HG02588 (cell line): ENCODE data around the gene HIP1R.
"Not testable (repeated sequence)": the region's sequence is repeated elsewhere in the genome, so short reads cannot be mapped to it uniquely, and the experiment has no call there.

Experiments used
- ATAC-seq: cut with Tn5 transposase; IDR thresholded peaks from one replicate; pipeline ENCODE4 v1.9.1; 2021; ENCODE audit warnings: mild to moderate bottlenecking, moderate library complexity; ENCODE audit not compliant: unreplicated experiment

The HIP1R gene

DNA sequence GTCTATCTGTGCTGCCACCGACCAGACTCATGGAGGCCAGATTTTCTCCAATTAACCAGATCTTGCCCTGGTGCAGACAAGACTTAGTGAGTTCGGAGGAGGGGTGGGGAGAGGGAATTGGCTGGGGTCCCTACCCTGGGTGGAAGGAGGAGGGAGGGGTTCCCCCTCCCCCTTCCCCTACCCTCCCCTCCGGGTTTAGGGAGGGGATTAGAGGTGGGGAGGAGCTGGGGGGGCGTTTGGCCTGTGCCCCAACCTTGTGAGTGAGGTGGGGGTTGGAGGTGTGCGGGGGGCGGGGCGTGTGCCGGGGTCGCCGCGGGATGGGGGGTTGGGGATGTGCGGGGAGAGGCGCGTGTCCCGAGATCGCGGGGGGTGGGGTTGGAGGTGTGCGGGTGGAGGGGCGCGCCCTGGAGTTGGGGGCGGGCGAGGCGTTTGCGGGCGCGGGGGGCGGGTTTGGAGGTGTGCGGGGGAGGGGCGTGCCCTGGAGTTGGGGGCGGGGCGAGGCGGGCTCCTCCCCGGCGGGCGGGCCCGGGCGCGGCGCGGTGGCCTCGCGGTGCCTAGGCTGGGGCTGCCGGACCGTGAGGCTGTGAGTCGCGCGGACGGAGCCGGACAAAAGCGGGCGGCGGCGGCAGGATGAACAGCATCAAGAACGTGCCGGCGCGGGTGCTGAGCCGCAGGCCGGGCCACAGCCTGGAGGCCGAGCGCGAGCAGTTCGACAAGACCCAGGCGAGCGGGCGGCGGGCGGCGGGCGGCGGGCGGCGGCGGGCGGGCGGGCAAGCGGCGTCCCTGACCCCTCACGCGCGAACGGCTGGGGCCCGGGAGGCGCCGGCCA, at the start of gene HIP1R:
HIP1R (plus strand) TSS at position 537 of the 829 bp plus-strand sequence; CDS start at position 631, 94 bp downstream.
- peak; percentile 27 for ATAC-seq

DNA sequence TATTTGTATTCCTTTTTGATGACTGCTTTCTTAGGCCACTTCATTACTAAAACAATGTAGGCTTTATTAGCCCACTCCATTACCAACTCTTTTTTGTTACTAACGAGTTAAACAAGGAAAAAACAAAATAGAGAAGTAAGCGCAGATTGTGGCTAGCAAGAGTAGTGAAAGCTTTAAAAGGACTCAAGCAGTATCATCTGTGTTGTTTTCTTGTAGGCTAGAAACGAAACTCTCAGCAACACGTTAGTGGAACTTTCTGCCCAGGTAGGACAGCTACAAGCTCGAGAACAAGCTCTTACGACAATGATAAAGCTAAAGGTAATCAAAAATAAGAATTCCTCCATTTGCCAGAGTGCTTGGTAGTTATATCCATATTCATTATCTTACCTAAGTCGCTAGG, 49.8 kb upstream of the HIP1R start:
- no peak for ATAC-seq

- no peak for ATAC-seq
Observed at GRCh38 chr12:122788387-122788786, 46.9 kb upstream of the HIP1R start.

DNA sequence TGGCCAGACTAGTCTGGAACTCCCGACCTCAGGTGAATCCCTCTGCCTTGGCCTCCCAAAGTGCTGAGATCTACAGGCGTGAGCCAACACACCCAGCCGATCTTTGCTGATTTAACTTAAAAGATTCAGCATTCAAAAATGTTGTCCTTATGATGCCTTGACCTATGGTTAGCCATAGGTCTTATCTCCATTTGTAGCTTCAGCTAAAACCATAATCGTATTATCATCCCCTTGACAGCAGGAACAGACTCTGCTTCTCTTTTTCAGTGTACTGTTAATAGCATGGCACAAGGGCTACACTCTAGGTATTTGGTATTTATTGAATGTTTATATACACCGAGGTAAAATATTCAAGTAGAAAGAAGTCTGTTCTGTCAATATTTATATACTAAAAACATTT, 45.6 kb upstream of the HIP1R start:
- no peak for ATAC-seq

GRCh38 chr12:122790393-122791075, 44.7 kb upstream of the HIP1R start:
- no peak for ATAC-seq

DNA sequence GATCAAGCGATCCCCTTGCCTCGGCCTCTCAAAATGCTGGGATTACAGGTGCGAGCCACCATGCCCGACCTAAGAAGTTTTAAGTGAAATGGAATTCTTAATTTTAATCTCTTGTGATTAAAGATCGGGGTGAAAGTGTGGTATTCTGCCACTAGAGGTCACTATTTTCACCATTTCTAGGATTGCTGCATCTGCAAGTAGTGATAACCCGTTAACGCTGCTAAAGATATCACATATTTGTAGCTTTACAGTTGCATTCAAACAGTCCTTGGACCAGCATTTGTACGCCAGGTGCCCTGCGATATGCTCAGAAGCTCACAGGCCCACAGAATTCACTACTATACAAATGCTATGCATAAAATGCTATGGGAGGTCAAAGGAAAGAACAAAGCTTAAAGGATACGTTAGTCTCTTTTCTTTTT, 41.6 kb upstream of the HIP1R start:
- no peak for ATAC-seq

GRCh38 chr12:122795807-122796206, 39.5 kb upstream of the HIP1R start:
- no peak for ATAC-seq

- no peak for ATAC-seq
Observed at GRCh38 chr12:122799641-122800243, 35.5 kb upstream of the HIP1R start.

GRCh38 chr12:122803937-122804336, 31.3 kb upstream of the HIP1R start:
- ATAC-seq = no peak

DNA sequence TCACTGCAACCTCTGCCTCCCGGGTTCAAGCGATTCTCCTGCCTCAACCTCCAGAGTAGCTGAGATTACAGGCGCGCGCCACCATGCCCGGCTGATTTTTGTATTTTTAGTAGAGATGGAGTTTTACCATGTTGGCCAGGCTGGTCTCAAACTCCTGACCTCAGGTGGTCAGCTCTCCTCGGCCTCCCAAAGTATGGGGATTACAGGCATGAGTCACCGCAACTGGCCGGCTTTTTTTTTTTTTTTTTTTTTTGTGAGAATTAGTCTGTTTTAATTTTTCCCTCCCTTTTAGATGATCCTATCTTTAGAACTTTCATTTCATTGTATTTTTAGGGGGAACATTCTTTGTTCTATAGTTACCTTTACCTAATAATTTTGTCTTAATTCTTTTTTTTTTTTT, 30.3 kb upstream of the HIP1R start:
- ATAC-seq = not testable (repeated sequence)

GRCh38 chr12:122807651-122808050, 27.6 kb upstream of the HIP1R start:
- ATAC-seq = no peak

GRCh38 chr12:122811777-122812176, 23.5 kb upstream of the HIP1R start:
- ATAC-seq = no peak

- ATAC-seq = no peak
Observed at GRCh38 chr12:122813310-122813713, 21.9 kb upstream of the HIP1R start.

DNA sequence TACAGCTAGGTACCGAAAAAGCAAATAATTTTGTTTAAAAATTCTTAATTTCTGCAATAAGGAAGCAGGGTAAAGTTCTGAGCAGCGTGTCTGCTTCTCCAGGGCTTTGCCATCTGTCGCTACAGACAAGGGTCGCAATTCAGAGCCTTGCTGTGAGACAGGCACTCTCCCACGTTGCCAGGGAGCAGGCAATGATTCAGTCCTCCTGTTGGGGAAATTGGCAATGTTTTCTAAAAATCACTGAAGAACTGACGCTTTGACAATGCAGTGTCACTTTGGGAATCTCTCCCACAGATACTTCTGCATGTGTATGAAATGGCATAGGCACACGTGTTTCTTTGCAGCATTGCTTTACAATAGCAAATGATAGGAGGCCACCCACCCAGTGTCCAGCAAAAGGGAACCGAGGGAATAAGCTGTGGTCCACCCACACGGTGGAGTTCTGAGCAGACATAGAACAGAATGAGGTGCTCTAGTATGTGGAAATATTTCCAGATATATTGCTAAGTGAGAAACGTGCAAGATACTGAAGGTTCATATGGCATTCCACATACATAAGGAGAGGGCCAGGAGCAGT, 16.0 kb upstream of the HIP1R start:
- no peak for ATAC-seq

DNA sequence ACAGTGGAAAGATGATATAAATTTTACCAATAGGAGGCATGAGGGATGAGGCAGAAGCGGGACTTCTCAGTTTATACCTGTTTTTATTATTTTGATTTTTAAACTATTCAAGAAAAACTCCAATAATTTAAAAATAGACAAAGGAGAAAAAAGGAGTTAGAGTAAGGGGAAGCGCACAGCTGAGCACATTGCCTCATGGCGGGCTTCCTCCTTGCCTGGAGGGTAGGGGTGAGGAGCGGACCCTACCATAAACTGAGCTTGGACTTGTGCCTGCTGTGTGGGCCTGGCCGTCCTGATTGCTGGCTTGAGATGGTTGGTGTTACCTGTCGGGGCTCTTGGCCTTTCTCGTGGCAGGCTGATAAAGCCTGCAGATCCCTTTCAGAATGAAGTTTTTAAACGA, 15.1 kb upstream of the HIP1R start:
- no peak for ATAC-seq

DNA sequence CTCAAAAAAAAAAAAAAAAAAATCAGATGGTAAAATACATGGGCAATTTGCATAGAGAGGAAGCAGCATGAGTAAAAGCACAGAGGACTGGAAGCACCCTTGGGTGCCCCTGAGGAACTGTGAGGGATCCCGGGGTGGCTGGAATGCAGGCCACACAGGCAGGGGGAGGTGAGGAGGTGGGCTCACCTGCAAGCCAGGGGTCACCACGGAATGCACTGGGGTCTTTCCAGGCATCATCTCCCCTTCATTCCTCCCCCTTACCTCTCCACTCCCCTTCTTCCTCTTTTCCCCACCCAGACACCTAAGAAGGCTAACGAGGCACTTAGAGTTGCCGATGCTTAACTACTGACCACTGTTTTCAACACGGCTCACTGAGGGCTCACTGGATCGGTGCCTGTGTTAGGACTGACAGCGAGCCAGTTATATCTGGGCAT, 14.4 kb upstream of the HIP1R start:
- no peak for ATAC-seq

- ATAC-seq = no peak
Observed at GRCh38 chr12:122823429-122823828, 11.8 kb upstream of the HIP1R start.

DNA sequence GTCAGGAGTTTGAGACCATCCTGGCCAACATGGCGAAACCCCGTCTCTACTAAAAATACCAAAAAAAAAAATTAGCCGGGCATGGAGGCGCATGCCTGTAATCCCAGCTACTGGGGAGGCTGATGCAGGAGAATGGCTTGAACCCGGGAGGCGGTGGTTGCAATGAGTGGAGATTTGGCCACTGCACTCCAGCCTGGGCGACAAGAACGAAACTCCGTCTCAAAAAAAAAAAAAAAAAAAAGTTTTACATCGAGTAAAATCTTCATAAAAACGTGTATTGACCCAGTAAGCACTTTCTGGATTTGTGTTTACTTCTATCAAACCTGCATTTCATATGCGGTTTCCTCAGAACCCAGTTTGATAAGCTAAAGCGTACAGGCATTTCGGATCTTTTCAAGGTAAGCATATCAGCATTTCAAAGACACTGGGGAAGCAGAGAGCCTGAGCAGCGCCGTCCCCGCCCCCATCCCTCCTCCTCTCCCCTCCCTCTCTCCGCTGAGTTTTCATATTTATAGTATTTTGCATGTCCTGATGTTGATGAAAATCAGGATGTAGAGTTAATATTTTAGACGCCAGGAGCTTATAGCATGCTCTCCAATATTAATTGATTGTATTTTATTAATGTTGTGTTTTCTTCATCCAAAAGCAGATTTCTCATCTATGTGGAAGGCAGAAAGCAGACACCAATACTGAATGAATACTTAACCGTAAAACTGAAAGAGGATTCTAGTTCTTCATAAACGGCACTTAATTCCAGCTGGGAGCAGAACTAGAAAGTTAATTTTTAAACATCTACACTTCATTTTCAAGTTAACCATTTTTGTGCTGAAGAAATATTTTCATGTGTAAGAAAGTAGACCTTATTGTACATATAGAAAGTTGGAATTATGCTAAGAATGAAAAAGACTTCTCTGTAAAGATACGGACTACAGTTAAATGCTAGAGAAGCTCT, 9.2 kb upstream of the HIP1R start:
- no peak for ATAC-seq

DNA sequence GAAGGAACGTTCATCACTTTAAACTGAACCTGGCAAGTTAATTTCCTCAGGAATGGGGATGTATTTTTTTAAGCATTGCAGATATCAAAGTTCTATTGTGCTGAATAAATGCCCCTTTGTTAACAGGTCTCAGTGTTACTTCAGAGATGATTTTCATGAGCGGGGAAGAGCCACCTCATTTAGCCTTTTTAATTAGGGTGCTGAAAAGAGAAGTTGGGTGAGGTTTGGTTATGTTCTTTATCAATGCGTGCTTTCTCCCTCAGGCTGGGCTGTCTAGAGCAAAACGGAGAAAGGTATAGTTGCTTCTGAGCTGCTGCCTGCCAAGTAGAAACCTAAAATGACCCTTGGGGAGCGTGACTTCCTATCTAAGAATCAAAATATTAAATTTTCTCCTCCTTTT, 8.0 kb upstream of the HIP1R start:
- no peak for ATAC-seq

DNA sequence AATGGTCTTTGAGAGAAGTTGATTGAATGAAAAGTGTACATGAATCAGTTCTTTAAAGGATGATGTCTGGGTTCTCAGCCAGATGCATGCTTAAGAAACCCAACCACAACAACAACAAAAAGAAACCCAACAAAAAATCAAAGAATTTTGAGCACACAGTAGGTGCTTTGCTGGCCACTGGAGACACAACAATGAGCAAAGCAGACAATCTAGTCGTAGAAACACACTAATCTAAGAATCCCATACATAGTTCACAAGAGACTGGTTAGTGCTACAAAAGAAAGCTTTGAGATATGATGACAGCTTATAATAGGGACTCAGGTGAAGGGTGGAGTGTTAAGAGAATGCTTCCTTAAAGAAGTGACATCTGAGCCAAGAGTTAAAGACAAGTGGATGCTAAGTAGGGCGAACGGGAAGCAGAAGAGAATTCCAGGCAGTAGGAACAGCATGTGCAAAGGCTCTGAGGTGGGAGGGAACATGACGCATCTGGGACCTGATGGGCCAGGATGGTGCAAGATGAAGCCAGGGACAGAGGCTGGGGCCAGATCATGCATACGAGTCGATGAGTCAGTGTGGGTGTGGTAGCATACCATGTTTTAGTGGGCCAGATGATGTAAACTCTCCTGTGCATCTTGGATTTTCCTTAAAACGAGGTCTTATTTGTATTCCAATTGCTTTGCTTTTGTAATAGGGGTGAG, 4.6 kb upstream of the HIP1R start:
- no peak for ATAC-seq
